Middle frontal gyrus (tissue), 1 donor: Measurements from ENCODE around the gene PNLIPRP2.

ENCODE experiments used
- DNase-seq: peaks from one replicate; pipeline ENCODE4 v3.0.0-alpha.2; 2015; ENCODE audit warnings: low spot score; ENCODE audit errors: extremely low spot score

PNLIPRP2 gene

DNA sequence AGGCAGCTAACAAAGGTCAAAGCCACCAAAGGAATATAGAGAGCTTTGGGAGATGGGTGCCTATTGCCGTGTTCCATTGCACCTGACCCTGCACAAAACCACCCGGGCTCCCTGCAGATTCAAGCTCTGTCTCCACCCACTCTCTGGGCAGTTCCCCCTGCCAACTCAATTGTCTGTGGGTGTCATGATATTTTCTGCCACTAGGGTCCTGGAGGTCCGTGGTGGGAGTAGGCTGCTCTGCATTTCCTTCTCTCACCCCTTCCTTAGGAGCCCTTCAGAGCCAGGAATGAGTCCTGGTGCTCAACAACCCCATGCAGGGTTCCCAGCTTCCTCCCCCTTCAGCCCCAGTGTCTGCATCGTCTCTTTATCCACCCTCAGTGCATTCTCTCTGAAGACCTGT lies 34.1 kb downstream of the PNLIPRP2 start:
- no peak for DNase-seq

DNA sequence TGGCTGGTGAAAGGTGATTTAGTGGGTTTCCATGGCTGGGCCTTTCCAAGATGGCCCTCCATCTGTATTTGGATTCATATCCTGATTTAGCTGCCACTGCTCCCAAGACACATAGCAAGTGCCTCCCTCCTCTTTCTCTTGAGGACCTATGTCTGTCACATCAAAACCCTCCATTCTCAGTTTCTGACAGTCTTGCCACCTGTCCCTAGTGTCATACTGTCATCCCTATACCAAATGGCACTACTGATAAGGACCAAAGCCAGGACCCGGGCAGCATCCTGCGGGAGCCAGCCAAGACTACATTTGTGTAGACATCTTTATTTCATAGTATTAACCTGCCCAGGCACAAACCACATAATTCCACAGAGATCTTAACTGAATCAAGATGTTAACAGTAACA lies 34.8 kb downstream of the PNLIPRP2 start:
- DNase-seq, result no peak

DNA sequence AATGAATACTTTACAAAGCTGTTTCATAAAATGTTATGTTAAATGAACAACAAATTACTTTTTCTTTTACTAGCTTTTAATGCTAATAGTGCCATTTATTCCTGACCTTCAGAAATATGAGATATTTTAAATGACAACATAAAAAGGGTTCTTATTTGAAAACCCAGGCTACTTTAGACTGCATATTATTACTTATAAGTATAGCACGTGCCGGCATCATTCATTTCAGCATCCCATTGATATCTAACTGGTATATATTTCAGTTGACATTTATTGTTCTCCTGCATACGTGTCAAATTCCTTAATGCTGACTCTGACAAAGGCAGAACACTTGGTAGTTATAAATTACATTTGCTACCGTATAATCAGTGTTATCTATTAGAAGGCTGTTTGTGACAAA lies 35.3 kb downstream of the PNLIPRP2 start:
- no peak for DNase-seq

DNA sequence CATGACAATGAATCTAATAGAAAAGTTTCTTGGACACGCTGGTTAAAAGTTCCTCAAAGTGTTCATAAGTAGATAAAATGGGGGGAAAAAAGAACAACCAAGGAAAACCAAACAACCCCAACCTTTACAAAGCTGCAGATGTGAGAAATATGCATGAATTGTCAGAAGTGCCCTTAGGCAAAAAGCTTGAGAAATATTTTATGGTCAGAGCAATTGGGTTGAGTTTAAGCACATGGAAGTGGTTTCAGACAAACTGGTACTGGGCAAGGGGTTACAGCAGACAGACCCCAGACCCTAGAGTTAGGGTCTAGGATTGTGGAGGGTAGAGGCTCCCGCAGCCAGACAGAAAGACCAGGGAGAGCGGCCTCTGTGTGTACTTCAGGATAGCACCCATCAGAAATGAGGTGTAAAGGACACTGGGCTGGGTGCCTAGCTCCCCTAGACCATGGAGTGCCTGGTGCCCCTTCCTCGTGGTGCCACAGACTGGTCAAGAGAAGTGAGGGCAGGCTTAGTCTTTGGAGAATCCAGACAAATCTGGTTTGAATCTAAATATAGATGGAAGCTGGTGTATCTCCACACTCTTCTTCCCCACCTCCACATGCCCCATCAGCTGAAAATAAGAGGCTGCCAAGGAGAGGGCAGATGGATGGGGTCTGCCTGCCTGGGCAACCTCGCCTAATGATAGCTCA lies 37.3 kb downstream of the PNLIPRP2 start:
- DNase-seq, result no peak

DNA sequence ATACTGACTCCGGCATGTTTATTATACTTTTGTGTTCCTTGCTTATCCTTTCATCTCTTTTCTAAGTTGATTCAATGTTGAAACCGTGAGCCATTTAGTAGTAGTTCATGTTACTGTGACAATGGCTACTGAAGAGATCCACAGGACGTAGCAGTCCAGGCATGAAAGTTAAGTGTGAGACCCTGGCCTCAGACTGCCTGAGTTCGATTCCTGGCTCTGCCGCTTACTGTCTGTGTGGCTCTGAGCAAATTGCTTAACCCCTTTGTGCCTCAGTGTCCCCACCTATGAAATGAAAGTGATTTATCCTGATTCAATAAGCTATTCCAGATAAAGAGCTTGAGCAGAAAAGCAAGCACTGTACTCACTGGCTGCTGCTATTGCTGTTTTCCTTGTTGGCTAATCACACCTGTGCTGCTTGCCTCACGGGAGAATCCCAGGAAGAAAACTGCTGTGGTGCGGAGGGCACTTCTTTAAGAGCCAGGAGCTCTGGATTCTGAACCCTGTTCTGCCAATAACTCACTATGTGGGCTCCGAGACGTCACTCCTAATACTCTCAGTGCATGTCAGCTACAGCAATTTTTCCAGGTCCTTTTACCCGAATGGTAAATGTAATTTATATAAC lies 38.4 kb downstream of the PNLIPRP2 start:
- no peak for DNase-seq

DNA sequence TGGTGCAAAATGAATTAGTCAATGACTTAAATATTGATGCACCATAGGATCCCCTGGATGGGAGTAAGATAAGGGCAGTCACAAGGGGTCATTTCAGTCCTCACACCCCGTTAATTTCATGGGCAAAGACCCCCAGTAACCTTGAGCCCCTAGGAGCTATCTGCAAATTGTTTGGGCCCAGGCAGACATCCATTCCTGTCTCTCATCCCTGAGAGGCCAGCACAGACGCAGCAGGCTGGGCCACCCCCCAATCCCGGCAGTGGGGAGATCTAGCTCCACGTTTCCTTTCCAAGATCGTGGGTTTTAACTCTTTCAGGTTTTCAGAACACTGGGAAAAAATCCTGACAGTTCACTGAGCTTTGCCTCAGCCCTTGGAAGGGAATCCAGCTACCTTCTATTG lies 40.1 kb downstream of the PNLIPRP2 start:
- DNase-seq, result no peak

DNA sequence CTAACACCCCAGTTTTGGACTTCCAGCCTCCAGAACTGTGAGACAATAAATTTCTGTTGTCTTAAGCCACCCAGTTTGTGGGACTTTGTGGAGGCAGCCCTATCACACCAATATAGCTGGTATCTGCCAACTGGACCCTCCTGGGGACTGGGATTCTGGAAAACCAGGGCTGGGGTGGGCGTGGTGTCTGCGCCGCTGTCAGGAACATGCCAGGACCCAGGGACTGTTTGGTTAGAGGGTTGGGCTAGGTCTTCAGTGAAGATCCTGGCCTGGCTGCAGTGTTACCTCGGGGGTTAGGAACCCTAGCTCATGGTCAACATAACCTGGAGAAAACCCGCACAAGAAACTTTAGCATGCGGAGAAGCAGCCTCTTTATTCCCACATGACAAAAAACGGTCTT lies 42.6 kb downstream of the PNLIPRP2 start:
- no peak for DNase-seq

DNA sequence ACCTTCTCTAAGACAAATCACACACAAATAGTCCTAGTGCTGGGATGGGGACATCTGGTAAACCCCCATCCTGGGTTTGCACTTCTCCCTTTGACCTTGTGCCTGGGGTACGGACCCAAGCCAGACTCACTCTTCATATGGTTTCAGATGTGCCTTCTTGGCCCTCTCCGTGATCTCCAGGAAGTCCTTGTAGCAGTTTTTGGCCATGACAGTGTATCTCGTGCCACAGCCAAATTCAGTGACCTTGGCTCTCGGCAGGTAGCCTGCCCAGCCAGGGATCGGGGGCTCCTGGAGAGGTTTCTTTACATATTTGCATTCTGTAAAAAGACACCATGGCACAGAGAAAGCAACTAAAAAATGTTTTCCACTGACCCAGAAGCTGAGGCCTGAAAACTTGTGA lies 43.9 kb downstream of the PNLIPRP2 start:
- no peak for DNase-seq

DNA sequence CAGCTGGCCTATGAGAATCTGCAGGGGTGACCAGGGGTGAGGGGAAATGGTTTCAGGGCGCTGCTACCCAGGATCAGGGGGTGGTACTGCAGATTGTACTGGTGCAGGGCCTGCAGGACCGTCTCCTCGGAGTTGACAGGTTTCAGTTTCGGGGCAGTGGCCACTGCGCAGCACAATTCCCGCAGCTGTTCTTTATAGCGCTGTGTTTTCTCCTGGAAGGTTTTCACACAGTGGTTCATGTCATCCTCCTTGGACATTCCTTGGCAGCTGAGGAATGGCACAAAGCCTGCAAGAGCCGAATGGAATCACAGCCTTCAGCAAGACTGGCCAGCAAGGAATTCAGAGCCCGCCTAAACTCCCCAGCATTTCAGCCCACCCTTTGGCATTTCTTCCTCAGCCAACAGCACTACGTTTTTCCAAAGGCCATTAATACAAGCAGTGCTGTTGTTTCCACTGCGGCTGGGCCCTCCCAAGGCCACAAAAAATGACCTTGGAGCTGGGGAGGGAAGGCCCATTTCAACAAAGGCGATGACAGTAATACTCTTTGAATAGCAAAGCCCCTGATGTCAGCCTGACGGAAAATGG lies 44.9 kb downstream of the PNLIPRP2 start:
- DNase-seq, result no peak

DNA sequence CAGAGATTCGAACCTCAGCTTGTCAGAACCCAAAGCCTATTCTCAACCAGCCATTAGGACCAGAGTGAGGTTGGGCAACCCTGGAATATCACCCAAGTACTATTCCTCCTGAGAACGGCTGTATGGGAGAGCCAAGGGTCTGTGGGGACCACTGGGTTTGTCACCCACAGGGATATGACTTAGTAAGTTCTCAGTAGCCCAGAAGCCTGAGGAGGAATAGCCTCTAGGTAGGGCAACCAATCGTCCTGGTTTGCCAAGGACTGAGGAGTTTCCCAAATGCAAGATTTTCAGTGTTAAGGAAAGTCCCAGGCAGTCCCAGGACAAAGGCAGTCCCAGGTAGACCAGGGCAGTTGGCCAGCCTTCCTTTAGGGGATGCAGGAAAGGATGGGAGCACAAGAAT lies 46.7 kb downstream of the PNLIPRP2 start:
- no peak for DNase-seq

DNA sequence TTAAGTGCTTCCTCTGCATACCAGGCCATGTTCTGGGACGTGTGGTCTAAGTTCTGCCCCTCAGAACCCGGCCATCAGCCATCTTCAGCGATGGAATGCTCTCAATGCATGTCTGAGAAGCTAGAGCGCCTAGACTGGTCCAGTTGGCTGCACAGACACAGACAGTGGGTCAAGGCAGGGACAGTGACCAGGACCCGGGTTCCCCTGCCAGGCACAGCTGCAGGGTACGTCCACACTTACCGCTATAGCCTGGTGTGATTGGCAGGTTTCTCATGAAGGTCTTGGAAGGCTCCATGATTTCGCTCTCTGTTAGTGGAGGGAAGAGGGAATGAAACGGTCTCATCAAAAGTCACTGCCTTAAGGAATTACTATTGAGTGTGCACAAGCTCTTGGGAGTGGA lies 47.3 kb downstream of the PNLIPRP2 start:
- no peak for DNase-seq

DNA sequence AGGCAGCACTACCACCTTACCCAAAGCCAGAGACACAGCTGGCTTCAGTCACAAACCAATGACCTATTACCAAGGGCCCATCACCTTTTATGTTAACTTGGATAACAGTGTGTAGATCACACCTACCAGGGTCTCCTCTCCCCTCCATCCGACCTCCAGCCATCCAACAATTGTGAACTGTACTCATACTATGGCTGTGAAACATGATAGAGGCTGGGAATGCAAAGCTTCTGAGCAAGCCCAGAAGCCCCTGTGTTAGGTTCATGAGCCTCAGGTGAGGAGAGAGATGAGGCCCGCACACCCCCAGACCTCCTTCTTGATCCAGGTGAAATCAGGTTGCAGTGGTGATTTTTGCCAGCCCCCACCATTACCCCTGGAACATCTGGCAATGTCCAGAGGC lies 47.7 kb downstream of the PNLIPRP2 start:
- no peak for DNase-seq

DNA sequence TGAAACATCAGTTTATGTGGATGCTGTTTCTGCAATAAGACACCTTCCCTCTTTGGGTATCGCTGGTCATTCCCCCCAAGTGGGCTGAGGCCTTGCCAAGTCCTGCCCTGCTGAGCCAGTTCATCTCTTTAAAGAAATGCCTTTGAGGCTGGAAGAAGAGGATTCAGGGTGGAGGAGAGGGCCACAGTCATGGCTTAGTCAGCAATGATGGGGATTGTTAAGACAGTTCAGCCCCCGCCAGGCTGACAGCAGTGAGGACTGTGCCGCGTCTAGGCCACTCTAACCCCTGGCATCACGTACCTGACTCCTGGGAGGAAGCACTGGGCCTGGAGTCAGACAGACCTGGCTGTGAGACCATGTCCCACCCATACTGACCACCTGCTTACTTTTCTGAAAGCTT lies 48.3 kb downstream of the PNLIPRP2 start:
- DNase-seq, result no peak

DNA sequence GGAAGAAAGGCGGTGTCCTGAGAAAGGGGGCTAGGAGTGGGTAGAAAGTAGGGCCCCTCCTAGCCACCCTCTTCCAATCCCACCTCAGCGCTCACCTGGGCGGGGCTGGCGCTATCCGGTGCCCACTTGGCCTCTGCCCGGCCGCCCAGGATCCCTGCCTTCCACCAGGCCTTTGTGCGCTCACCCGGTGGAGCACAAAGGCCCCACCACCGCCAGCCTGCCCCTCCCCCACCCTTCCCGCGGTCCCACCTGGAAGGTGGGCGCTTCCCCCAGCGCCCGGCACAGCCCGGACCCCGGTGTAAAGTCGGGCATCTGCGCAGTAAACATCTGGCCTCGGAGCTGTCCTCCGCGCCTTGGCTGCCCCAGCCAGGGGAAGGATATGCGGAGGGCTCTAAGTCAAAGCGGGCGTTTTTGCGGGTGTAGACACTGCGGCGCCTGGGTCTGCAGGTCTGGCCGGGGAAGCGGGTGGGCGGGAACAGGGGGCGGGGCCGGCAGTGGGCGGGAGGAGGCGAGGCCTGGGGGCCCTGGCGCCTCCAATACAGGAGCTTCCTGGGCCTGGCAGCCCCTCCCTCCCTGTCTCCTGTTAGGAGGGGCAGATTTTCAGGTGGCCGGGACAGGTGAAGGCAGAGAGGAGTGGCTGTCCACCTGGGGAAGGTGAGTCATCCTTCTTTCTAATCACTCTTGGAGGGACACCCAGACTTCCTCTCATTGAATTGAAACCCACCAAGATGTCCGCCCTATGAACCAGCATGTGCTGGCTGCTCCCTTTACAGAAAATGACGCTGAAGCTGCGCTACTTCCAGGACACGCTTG lies 49.3 kb downstream of the PNLIPRP2 start:
- no peak for DNase-seq

DNA sequence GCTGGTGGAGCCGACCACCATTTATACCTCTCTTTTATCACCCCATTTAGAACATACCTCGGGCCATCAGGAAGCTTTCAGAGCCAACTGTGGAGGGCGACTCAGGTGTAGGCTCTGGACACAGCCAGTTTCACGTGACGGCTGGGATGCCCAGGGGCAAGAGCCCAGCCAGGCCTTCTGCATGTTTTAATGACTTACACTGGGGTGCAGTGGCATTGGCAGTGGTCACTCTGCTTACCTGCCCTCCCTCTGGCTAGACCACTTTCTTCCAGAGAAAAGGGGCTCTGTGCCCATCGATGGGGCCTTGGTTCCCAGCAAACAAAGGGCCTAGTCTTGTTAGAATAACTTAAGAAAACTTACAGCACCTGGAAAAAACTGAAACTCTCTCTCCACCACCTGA lies 50.0 kb downstream of the PNLIPRP2 start:
- DNase-seq, result no peak

DNA sequence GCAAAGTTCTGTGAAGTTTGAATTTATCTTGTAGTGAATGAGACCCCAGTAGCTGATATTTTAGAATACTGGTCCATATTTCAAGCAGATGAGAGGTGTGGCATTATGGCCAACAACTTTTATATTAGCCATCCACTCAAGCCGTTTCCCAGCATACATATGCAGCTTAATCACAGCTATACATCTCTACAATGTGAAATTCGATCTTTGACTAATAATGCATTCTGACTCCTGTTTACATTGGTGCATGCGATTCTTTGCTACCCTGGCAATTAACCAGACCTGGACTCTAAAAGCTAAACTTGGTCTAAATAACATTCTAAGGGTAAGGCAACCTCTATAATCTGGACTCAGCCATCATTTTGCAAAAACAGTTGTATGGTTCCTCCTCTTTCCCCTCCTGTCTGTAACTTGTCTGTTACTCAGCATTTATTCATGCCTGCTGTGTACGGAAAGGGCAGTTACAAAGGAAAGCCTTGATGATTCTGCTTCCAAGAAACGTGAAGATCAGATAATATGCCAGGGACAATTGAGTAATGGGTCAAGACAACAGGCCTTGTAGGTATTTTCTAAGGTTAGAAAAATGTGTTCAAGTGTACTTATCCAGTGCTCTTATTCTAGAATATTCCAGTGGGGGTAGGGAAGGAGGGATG lies 50.6 kb downstream of the PNLIPRP2 start:
- no peak for DNase-seq

DNA sequence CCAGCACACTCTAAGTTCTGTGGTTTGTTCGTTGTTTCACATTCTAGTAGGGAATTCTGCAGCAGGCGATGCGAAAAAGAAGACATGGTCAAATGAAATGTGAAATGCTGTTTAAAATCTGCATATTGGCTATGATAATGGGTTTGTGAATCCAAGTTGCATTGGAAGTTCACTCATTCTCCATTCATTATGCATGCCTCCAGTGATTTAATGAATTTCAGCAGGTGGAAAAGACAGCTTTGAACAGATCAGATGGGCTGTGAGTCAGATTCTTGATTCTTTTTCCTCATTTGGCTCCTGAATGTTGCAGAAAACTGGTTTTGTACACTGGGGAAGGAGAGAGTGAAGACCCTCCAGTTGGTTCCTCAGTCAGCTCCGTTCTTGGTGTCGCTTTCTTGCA lies 52.1 kb downstream of the PNLIPRP2 start:
- DNase-seq, result no peak

DNA sequence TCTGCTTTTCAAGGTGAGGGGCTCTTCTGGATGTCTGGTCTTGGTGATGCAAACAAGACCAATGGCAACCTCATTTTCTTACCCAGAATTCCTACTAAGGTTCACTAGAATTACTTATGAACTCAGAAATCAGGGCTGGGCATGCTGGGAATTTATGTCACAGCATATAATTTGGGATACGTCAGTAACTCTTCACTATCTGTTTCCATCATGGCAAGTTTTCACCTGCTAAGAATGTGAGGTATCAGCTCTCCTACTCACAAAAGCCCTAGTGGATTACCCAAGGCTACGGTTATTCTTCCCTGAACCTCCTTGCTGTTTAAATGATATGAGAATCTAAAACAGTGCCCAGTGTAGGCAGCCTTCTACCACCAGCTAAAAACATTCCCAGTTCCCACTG lies 53.1 kb downstream of the PNLIPRP2 start:
- no peak for DNase-seq

DNA sequence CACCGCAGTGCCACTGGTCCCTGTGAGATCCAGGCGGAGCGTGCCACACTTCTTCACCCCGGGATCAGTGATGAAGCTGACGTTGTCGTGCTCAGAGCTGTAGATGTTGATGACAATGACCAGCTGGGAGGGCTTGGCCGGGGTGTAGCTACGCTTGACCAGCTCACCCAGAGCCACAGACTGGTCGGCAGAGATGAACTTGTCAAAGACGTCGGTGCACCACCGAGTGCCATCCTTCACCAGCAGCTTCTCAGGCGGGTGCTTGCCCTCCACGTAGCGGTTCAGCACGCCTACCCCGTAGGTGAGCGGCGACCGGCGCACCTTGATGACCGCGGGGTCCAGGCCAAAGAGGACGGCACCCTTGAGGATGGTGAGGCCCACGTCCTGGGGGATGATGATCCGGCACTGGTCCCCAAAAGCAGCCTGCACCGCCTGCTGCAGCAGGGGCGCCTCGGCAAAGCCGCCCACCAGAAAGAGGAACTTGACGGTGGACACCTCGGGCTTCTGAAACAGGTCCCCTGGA lies 54.2 kb downstream of the PNLIPRP2 start:
- no peak for DNase-seq

DNA sequence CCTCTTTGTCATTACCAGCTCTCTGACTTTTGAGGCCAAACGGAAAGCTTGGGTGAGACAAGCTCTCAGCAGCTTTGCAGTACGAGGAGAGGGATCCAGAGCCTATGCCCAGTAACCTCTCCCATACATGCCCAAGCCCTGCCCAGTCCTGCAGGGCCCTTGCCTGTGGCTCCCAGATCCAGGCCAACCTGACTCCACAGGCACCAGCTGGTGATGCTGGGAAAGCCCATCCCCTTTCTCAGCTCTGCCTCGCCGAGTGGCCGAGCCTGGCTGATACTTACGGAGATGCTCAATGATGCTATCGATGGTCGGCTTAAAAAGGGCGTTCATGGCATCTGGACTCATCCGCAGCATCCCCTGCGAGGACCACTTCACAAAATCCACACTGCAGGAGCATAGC lies 55.4 kb downstream of the PNLIPRP2 start:
- no peak for DNase-seq

DNA sequence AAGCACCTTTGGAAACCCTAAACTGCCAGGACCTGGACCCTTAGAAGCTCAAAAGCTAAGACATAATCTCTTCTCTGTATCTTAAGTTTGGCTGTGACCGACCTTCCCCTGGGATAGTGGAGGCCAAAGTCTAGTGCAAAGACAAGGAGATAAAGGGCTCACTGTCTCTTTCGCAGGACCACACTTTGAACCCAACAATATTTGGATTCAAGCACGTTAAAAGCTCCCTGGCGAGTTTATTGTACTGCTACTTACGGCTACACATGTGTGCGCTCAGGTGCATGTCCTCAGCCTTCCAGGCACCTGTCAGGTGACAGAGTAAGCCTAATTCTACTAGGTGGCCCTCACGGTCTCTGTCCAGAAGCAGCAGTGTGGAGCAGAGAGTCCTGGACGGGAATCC lies 55.9 kb downstream of the PNLIPRP2 start:
- no peak for DNase-seq

DNA sequence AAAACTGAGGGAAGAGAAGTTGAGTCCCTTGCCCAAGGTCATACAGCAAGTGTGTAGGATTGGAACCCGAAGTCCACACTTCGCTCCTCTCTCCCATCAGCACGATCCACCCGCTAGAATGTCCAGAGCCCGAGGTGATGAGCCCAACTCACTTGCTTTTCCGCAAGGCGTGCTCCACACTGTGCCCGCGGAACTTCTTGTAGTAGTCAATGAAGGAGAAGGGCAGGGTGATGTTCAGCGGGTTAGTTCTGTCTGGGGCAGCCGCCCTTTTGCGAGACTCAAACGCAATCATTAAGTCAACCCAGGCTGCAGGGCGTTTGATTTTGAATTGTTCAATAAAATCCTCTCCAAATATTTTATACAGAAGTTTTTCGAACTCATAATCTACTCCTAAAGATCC lies 58.6 kb downstream of the PNLIPRP2 start:
- no peak for DNase-seq
